ENCODE data around the gene TGFBR3.

DNA sequence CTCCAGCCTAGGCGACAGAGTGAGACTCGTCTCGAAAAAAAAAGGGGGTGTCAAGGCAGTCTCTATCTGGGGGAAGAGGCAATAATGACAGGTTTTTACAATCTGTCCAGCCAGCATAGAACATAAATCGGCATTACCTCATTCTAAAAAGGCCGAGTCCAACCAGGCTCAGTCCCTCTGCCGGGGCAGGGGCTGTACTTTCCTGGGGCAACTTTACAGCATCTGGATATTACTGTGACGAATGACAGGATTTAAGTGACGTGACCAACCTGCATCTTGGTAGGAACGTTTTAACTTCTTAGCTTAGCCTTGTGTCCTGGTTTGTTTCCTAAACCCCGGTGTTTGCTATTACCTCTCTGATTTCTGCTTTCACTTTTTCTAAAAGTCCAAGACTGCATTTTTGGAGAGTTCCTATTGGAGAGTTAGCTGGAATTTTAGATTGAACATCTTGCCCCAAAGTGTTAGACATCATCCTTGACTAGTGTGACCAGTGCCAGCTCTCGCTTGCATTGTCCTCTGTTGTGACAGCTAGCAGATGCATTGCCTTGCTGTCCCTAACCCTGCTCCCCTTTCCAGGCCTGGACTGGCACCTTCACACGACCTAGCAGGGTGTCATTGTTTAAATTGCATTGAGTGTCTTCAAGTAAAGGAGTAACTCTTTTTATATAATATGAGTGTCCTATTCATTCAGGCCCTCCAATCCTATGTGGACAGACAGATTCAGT, 96.5 kb downstream of the TGFBR3 start:
- no peak for TF ChIP-seq CTCF (IDR thresholded peaks at IDR 0.05)
- no peak for TF ChIP-seq EP300 (IDR thresholded peaks at IDR 0.05)
- TF ChIP-seq POLR2A (IDR thresholded peaks at IDR 0.05): no peak
- no peak for TF ChIP-seq POLR2AphosphoS5 (IDR thresholded peaks at IDR 0.05)

Measured in stomach (tissue), 4 donors.